ENCODE measurements around the gene DMKN.

The DMKN gene

GRCh38 chr19:35513628-35514281, at the start of gene DMKN:
Gene DMKN (minus strand): TSS chr19:35513649. CDS start chr19:35513475, 174 bp downstream.
- DNase-seq = no peak

GRCh38 chr19:35562776-35563175, 49.3 kb upstream of the DMKN start:
- DNase-seq = no peak

- no peak for DNase-seq
These were observed 48.9 kb upstream of the DMKN start for GRCh38 chr19:35562336-35562735.

GRCh38 chr19:35561436-35561835, 48.0 kb upstream of the DMKN start:
- DNase-seq = no peak

- no peak for DNase-seq
These were observed 47.2 kb upstream of the DMKN start for GRCh38 chr19:35560677-35561076.

GRCh38 chr19:35560271-35560670, 46.8 kb upstream of the DMKN start:
- no peak for DNase-seq

GRCh38 chr19:35559781-35560180, 46.3 kb upstream of the DMKN start:
- no peak for DNase-seq

GRCh38 chr19:35559281-35559659, 45.8 kb upstream of the DMKN start:
- no peak for DNase-seq

GRCh38 chr19:35558400-35559280, 45.2 kb upstream of the DMKN start:
- no peak for DNase-seq

- DNase-seq = peak; percentile 71
These were observed 44.3 kb upstream of the DMKN start for GRCh38 chr19:35557539-35558399.

- no peak for DNase-seq
These were observed 43.5 kb upstream of the DMKN start for GRCh38 chr19:35556846-35557538.

- DNase-seq = no peak
These were observed 42.7 kb upstream of the DMKN start for GRCh38 chr19:35556025-35556590.

GRCh38 chr19:35555301-35556005, 42.0 kb upstream of the DMKN start:
- no peak for DNase-seq

- DNase-seq = no peak
These were observed 40.6 kb upstream of the DMKN start for GRCh38 chr19:35554076-35554475.

GRCh38 chr19:35553385-35554000, 40.0 kb upstream of the DMKN start:
- DNase-seq = no peak

- DNase-seq = no peak
These were observed 39.3 kb upstream of the DMKN start for GRCh38 chr19:35552534-35553384.

GRCh38 chr19:35551091-35551810, 37.8 kb upstream of the DMKN start:
- DNase-seq = no peak

GRCh38 chr19:35549879-35550523, 36.6 kb upstream of the DMKN start:
- no peak for DNase-seq
